Panc1 (cell line): ENCODE data around the gene AANAT. TPM values are rescaled to one million over a fixed set of nuclear protein-coding genes. Genes with fewer than 3 reads are reported as not detected.
"Not testable (repeated sequence)": the region's sequence is repeated elsewhere in the genome, so short reads cannot be mapped to it uniquely, and the experiment has no call there.

Source experiments
- ATAC-seq: fragments of 200-7000 bp; cut with Tn5 transposase; 2 replicates; pipeline ENCODE4 v1.9.1; 2020; ENCODE audit warnings: mild to moderate bottlenecking, moderate library complexity
- BruUV-seq: library from RNA; stranded (reverse); fragments of 400-500 nt; replicated peaks from 2 replicates; lab custom pipeline; 2021; lab: Mats Ljungman, UMichigan
- CTCF ChIA-PET: fragments of 300-600 bp; sonication (Branson Sonifier 250); formaldehyde crosslinking; loops from one replicate; lab custom pipeline; 2022; ENCODE audit warnings: antibody characterized with exemption; lab: Charles Lee
- POLR2A ChIA-PET: fragments of 300-600 bp; sonication (Branson Sonifier 250); formaldehyde crosslinking; loops from one replicate; lab custom pipeline; 2022; ENCODE audit warnings: antibody characterized with exemption; lab: Charles Lee
- DNase-seq: peaks from one replicate; pipeline ENCODE4 v3.0.0-alpha.2; 2010; ENCODE audit warnings: low read depth, low spot score
- H3K27ac ChIP-seq: 2 replicates; pipeline ENCODE4 v1.5.1; 2011; ENCODE audit warnings: mild to moderate bottlenecking, low read length, inconsistent platforms
- H3K27me3 ChIP-seq: fragments of 200-500 bp; sonication (Bioruptor generic); 2 replicates; pipeline ENCODE4 v1.6.0; 2014; ENCODE audit warnings: low read length, inconsistent platforms; ENCODE audit not compliant: control insufficient read depth, insufficient read depth
- H3K36me3 ChIP-seq: fragments of 200-500 bp; sonication (Bioruptor generic); 2 replicates; pipeline ENCODE4 v1.5.1; 2014; ENCODE audit warnings: inconsistent platforms, mild to moderate bottlenecking, low read length, moderate library complexity; ENCODE audit not compliant: control insufficient read depth, insufficient read depth
- H3K4me1 ChIP-seq: 2 replicates; pipeline ENCODE4 v1.5.1; 2011; ENCODE audit warnings: inconsistent platforms, mild to moderate bottlenecking, low read length, moderate library complexity; ENCODE audit not compliant: control insufficient read depth, insufficient read depth
- H3K4me3 ChIP-seq, 2 experiments: 2 replicates each; pipeline ENCODE4 v1.5.1; 2011 to 2012; ENCODE audit warnings: low read depth in 2 of 2, low read length in 2 of 2, mild to moderate bottlenecking in 2 of 2, inconsistent platforms in 1 of 2, moderate library complexity in 1 of 2
- H3K9me3 ChIP-seq: fragments of 200-500 bp; sonication (Bioruptor generic); 2 replicates; pipeline ENCODE4 v1.5.1; 2014; ENCODE audit warnings: low read depth, mild to moderate bottlenecking, inconsistent platforms, low read length, moderate library complexity; ENCODE audit not compliant: control insufficient read depth, insufficient read depth
- CTCF ChIP-seq: fragments of 450-650 bp; IDR thresholded peaks from 2 replicates; pipeline ENCODE4 v1.5.1; 2017; ENCODE audit warnings: mild to moderate bottlenecking
- POLR2AphosphoS5 ChIP-seq: IDR thresholded peaks from 2 replicates; pipeline ENCODE4 v1.6.1; 2012; ENCODE audit warnings: mild to moderate bottlenecking, low read depth, low read length, moderate library complexity
- REST ChIP-seq, 2 experiments: IDR thresholded peaks; 2 replicates each; pipeline ENCODE4 v1.6.1; 2011 to 2012; ENCODE audit warnings: low read depth in 2 of 2, control low read depth in 1 of 2, low read length in 1 of 2, mild to moderate bottlenecking in 1 of 2, moderate library complexity in 1 of 2; ENCODE audit not compliant: insufficient read depth in 1 of 2
- SIN3A ChIP-seq: IDR thresholded peaks from 2 replicates; pipeline ENCODE4 v1.6.1; 2012; ENCODE audit warnings: low read depth, mild to moderate bottlenecking, low read length, moderate library complexity, borderline replicate concordance; ENCODE audit not compliant: insufficient read depth
- TCF7L2 ChIP-seq: IDR thresholded peaks from 2 replicates; pipeline ENCODE4 v1.6.1; 2011; ENCODE audit warnings: mild to moderate bottlenecking, low read depth, low read length, inconsistent platforms
- in situ Hi-C: cut with HindIII; loops from 2 replicates; pipeline ENCODE4 v1.10.0; 2016; ENCODE audit warnings: low sequenced_read_pairs, low pct_unique_long_range_greater_than_20kb
- intact Hi-C: fragments of 100-400 bp; cut with micrococcal nuclease; formaldehyde crosslinking; loops from one replicate; pipeline ENCODE4 v1.10.0; 2022; ENCODE audit not compliant: unreplicated experiment
- total RNA-seq: library from RNA; stranded (reverse); gene quantifications from one replicate; pipeline ENCODE4 v1.2.1, GENCODE V29; 2021; ENCODE audit not compliant: unreplicated experiment

AANAT gene
- total RNA-seq, 1 experiment from 2014 or later: not detected

GRCh38 chr17:76506408-76507345 lies 39.3 kb downstream of the AANAT start:
- intact Hi-C loops: loop anchor here (1.0 kb wide), 2 partner anchors 40 to 45 kb away; no protein-coding TSS in a partner anchor
- peaks cover 7% of the 10 kb centered on the region for H3K4me1 ChIP-seq
- in situ Hi-C loops: no loop called here
- ChIA-PET POLR2A (no interaction called here), CTCF (interaction anchor here (0.6 to 1.6 kb wide), 6 partner anchors 39 to 114 kb away, joined by 3 to 7 read pairs (median 4); partner anchors contain the start of gene AANAT)
- DNase-seq (no peak), ATAC-seq (peak; percentile 90)
- BruUV-seq: no TSS peak
- no peak overlapping the region; the same call in 1 of the 2 replicates for H3K27ac ChIP-seq
- TF ChIP-seq REST (IDR thresholded peaks at IDR 0.05; ENCODE audit: insufficient read depth in 1 of 2, low read depth in 2 of 2, low read length in 1 of 2): no peak
- TF ChIP-seq TCF7L2: no peak
- TF ChIP-seq CTCF: peak; percentile 95
- H3K9me3 ChIP-seq: no peaks in the 10 kb centered on the region
- H3K36me3 ChIP-seq: no peaks in the 10 kb centered on the region
- peak overlapping the region in 1 of 2 experiments; percentile 33; a peak in 2 of 4 replicates for H3K4me3 ChIP-seq
- H3K27me3 ChIP-seq: no peaks in the 10 kb centered on the region

- POLR2A ChIA-PET, H3K27ac ChIP-seq, intact Hi-C loops, in situ Hi-C loops, H3K4me3 ChIP-seq, DNase-seq, H3K9me3 ChIP-seq, H3K4me1 ChIP-seq, H3K27me3 ChIP-seq, BruUV-seq, ATAC-seq, H3K36me3 ChIP-seq: not testable (repeated sequence)
- CTCF ChIA-PET: interaction anchor here (0.7 to 1.1 kb wide), 2 partner anchors 49 to 50 kb away, joined by 4 to 12 read pairs; no protein-coding TSS in a partner anchor
Measured at GRCh38 chr17:76508472-76509063, 41.2 kb downstream of the AANAT start.

GRCh38 chr17:76510831-76511244 lies 43.4 kb downstream of the AANAT start:
- H3K4me1 ChIP-seq: 0 out of 2 replicates have a peak, but pooled peaks cover 2% of the 10 kb centered on the region
- CTCF ChIA-PET: interaction anchor here (0.5 to 1.1 kb wide), 2 partner anchors 13 to 52 kb away, joined by 3 to 6 read pairs; no protein-coding TSS in a partner anchor
- H3K36me3 ChIP-seq: no peaks in the 10 kb centered on the region
- no peak overlapping the region for H3K4me3 ChIP-seq
- TF ChIP-seq SIN3A (no peak), REST (IDR thresholded peaks at IDR 0.05; ENCODE audit: insufficient read depth in 1 of 2, low read depth in 2 of 2, low read length in 1 of 2) (no peak), POLR2AphosphoS5 (no peak), TCF7L2 (no peak), CTCF (no peak)
- in situ Hi-C loops (no loop called here), intact Hi-C loops (no loop called here)
- ATAC-seq (no peak), DNase-seq (no peak)
- H3K9me3 ChIP-seq: no peaks in the 10 kb centered on the region
- H3K27me3 ChIP-seq: no peaks in the 10 kb centered on the region
- POLR2A ChIA-PET: no interaction called here
- no peak overlapping the region for H3K27ac ChIP-seq
- BruUV-seq: no TSS peak
